VCaP (cell line): ENCODE data around the gene PLEKHM2.

Source experiments
- H3K27ac ChIP-seq: fragments of 450-650 bp; 2 replicates; pipeline ENCODE4 v1.5.1; 2017
- TF ChIP-seq, protein P1 (sequence below): fragments of 450-650 bp; conservative IDR thresholded peaks from 2 replicates; pipeline ENCODE4 v1.5.1; 2017; ENCODE audit warnings: mild to moderate bottlenecking, moderate library complexity

Gene PLEKHM2

DNA sequence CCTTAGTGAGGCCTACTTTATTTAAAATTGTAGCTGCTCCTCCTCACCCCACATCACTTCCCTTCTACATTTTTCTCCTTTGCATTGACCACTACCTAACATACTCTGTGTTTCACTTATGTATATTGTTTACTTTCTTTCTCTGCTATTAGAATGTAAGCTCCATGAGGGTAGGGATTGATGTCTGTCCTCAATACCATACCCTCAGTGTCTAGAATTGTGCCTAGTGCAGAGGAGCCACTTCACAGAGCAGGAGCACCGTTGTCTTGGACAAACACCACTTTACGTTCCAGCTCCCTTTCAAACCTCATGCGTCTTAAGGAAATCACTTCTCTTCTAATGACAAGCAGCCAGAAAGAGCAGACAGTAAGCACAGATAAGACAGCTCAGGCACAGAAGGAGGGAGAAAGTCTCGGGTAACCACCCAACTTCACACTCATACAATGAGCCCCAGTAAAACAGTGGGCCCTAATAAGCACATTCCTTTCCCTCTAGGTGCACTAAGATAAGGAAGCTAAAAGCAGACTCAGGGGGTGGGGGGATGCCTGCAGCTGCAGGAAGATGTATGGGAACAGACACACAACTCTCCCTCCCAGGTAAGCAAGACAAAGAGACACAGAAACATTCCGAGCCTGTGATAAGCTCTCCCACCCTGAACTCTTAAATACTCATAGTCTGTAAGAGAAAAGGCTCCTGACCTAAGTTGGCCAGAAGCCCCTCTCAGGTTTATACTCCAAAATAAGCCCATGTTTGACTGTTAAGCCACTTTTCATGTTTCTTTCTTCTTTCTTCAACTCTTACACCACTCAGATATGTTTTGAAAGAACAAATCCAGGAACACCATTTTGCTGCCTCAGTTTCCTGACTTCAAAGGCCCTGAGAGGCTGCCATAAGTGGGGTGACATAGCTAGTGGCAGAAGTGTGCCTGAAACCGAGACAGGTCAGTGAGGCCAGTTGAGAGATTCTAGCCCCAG is 7.1 kb upstream of the PLEKHM2 start:
- no peak overlapping the region for H3K27ac ChIP-seq
- TF ChIP-seq, protein P1, sequence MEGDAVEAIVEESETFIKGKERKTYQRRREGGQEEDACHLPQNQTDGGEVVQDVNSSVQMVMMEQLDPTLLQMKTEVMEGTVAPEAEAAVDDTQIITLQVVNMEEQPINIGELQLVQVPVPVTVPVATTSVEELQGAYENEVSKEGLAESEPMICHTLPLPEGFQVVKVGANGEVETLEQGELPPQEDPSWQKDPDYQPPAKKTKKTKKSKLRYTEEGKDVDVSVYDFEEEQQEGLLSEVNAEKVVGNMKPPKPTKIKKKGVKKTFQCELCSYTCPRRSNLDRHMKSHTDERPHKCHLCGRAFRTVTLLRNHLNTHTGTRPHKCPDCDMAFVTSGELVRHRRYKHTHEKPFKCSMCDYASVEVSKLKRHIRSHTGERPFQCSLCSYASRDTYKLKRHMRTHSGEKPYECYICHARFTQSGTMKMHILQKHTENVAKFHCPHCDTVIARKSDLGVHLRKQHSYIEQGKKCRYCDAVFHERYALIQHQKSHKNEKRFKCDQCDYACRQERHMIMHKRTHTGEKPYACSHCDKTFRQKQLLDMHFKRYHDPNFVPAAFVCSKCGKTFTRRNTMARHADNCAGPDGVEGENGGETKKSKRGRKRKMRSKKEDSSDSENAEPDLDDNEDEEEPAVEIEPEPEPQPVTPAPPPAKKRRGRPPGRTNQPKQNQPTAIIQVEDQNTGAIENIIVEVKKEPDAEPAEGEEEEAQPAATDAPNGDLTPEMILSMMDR, result no peak

DNA sequence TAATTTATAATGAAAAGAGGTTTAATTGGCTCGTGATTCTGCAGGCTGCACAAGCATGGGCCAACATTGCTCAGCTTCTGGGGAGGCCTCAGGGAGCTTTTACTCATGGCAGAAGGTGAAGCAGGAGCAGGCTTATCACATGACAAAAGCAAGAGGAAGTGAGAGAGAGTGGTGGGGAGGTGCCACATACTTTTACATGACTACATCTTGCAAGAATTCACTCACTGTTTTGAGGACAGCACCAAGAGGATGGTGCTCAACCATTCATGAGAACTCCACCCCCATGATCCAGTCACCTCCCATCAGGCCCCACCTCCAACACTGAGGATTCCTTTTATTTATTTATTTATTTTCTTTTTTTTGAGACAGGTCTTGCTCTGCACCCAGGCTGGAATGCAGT is 5.5 kb upstream of the PLEKHM2 start:
- TF ChIP-seq, protein P1, result no peak
- no peak overlapping the region for H3K27ac ChIP-seq

- TF ChIP-seq, protein P1, result no peak
Observed at GRCh38 chr1:15680131-15680530, 4.0 kb upstream of the PLEKHM2 start.

GRCh38 chr1:15680561-15681348 is 3.4 kb upstream of the PLEKHM2 start:
- H3K27ac ChIP-seq, result no peak overlapping the region
- TF ChIP-seq, protein P1, result no peak

More at GRCh38 chr1:15680131-15680530, 4.0 kb upstream of the PLEKHM2 start:
- no peak overlapping the region for H3K27ac ChIP-seq

DNA sequence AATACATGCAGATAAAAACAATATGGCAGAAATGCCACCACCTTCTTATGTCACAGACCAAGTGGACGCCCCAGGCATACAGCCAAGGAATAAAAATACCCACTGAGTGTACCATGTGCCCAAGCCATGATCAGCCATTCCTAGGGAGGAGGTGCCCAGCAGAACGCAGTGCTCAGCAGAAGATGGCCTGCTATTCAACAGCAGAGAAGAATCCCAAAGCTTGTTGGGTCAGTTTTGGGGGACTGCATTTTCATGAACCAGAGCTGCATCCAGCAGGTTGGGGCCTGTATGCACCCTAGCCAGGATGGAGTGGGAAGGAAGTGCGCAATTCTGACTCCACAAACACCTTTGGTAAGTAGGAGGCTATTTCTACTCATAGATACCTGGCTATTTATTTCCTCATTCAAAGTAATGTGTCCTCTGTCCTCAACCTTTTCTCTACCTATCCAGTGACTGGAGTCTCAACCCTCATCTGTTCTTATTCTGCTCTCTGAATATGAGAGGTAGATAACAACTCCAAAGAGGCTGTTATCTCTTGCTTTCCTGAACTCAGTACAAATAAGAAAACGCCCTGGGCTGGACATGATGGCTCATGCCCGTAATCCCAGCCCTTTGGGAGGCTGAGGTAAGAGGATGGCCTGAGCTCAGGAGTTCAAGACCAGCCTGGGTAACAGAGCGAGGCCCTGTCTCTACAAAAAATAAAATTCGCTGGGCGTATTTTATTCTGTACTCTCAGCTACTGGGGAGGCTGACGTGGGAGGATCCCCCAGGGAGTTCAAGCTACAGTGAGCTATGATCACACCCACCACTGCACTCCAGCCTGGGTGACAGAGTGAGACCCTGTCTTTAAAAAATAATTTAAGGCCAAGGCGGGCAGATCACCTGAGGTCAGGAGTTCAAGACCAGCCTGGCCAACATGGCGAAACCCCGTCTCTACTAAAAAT is 2.5 kb upstream of the PLEKHM2 start:
- H3K27ac ChIP-seq, result no peak overlapping the region
- TF ChIP-seq, protein P1, result no peak

DNA sequence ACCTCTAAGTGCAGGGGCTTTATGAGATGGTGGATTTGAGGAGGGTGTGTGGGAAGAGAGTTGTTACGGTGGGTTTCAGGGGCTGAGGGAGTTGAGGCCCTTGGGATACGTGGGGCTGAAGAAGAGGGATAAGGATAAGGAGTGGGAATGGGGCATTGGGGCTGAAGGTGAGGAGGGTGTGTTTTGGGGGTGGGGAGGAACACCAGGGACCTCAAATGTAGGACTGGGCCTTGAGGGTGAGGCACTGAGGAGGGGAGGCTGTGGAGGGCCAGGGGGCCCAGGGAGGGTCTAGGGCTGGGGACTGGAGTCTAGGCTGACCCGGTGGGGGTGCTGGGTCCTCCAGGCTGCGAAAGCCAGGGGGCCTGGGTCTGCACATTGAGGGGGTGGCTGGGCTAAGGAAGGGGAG is 1.2 kb upstream of the PLEKHM2 start:
- no peak overlapping the region for H3K27ac ChIP-seq
- TF ChIP-seq, protein P1, result no peak
